Activated T-cell treated with anti-CD3 and anti-CD28 coated beads, Interleukin-2, amount 50 U/mL, for 72 hours (primary cell): Measurements from ENCODE around the gene TMEM131. TPM values are rescaled to one million over a fixed set of nuclear protein-coding genes. Genes with fewer than 3 reads are reported as not detected.

Source experiments
- ATAC-seq, 2 donors: fragments of 150-1000 bp; cut with Tn5 transposase; replicated peaks in 1 of 2; 2 replicates each; pipeline ENCODE4 v1.10.0; 2021; ENCODE audit warnings: moderate library complexity in 2 of 2, mild to moderate bottlenecking in 1 of 2
- DNase-seq, 2 donors: peaks; one replicate each; pipeline ENCODE4 v3.0.0; 2021 to 2022; ENCODE audit warnings: mixed read lengths in 1 of 2
- H3K27ac Mint-ChIP-seq: one replicate; pipeline ENCODE4 v1.8.0; 2022; ENCODE audit warnings: mild to moderate bottlenecking, moderate library complexity, mixed read lengths
- H3K27me3 Mint-ChIP-seq: one replicate; pipeline ENCODE4 v1.8.0; 2022; ENCODE audit warnings: low read depth, mixed read lengths
- H3K36me3 Mint-ChIP-seq, 2 donors: one replicate each; pipeline ENCODE4 v1.8.0; 2022; ENCODE audit warnings: mixed read lengths in 2 of 2, mild to moderate bottlenecking in 1 of 2; ENCODE audit not compliant: insufficient read depth in 2 of 2
- H3K4me1 Mint-ChIP-seq: one replicate; pipeline ENCODE4 v1.8.0; 2022; ENCODE audit warnings: low read depth, mixed read lengths
- H3K4me3 Mint-ChIP-seq, 2 donors: one replicate each; pipeline ENCODE4 v1.8.0; 2022; ENCODE audit warnings: mild to moderate bottlenecking in 2 of 2, mixed read lengths in 2 of 2, moderate library complexity in 2 of 2
- H3K9me3 Mint-ChIP-seq, 2 donors: one replicate each; pipeline ENCODE4 v1.8.0; 2022; ENCODE audit warnings: mixed read lengths in 2 of 2
- total RNA-seq, 2 donors: library from RNA; stranded (reverse); gene quantifications; one replicate each; pipeline ENCODE4 v1.2.3, GENCODE V29; 2022

TMEM131 gene
- total RNA-seq, 2 donors from 2014 or later: 40.3 to 40.5 TPM

- no peaks in the 10 kb centered on the region for H3K27me3 Mint-ChIP-seq
- ATAC-seq: no peak
- DNase-seq: no peak
- H3K4me1 Mint-ChIP-seq: peaks cover 19% of the 10 kb centered on the region
- H3K36me3 Mint-ChIP-seq: peaks cover 25 to 48% of the 10 kb centered on the region in 2 donors
- no peaks in the 10 kb centered on the region for H3K9me3 Mint-ChIP-seq
- H3K27ac Mint-ChIP-seq: no peak overlapping the region
- H3K4me3 Mint-ChIP-seq: no peak overlapping the region
Observed at GRCh38 chr2:97732436-97733340, 263.1 kb downstream of the TMEM131 start.

DNA sequence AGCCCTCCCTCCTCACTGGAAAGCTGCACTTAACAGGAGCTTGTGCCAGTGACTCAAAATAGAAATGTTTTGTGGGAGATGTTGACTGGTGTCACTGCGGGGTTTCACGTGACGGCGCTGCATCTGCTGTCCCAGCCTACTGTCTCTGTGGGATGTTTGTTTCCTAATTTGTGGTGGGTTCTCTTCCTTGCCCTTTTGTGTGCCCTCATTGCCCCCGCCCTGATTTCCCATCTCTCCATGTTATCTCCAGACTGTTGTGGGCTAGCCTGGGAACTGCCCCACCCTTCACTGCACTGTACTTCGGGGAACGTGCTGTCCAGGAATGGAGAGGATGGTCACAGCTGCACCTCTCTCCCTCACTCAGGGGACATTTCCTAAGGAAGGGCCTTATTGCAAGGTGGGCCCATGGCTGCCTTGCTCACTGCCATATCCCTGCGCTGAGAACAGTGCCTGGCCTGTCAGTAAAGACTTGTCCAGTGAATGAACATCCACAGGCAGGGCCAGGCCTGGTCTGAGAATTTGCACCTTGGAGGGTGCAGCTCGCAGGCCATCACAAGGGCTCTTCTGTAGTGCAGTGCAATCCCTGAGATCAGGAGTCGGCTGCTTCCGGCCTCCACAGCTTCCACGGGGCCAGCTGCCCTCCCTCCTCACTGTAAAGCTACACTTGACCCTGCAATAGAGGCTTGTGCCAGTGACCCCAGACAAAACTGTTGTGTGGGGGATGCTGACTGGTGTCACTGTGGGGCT is 264.3 kb downstream of the TMEM131 start:
- ATAC-seq (no peak), DNase-seq (no peak)
- H3K4me1 Mint-ChIP-seq: peaks cover 30% of the 10 kb centered on the region
- peak overlapping the region; percentile 22 for H3K27ac Mint-ChIP-seq
- H3K9me3 Mint-ChIP-seq: peaks cover 0 to 1% of the 10 kb centered on the region in 2 donors
- no peak overlapping the region for H3K4me3 Mint-ChIP-seq
- no peaks in the 10 kb centered on the region for H3K27me3 Mint-ChIP-seq
- peaks cover 32 to 56% of the 10 kb centered on the region in 2 donors for H3K36me3 Mint-ChIP-seq

GRCh38 chr2:97730245-97730644 is 265.5 kb downstream of the TMEM131 start:
- peaks cover 41% of the 10 kb centered on the region for H3K4me1 Mint-ChIP-seq
- no peak overlapping the region for H3K4me3 Mint-ChIP-seq
- no peak for DNase-seq
- no peaks in the 10 kb centered on the region for H3K27me3 Mint-ChIP-seq
- H3K27ac Mint-ChIP-seq: no peak overlapping the region
- ATAC-seq: no peak
- peaks cover 36 to 65% of the 10 kb centered on the region in 2 donors for H3K36me3 Mint-ChIP-seq
- peaks cover 0 to 1% of the 10 kb centered on the region in 2 donors for H3K9me3 Mint-ChIP-seq

DNA sequence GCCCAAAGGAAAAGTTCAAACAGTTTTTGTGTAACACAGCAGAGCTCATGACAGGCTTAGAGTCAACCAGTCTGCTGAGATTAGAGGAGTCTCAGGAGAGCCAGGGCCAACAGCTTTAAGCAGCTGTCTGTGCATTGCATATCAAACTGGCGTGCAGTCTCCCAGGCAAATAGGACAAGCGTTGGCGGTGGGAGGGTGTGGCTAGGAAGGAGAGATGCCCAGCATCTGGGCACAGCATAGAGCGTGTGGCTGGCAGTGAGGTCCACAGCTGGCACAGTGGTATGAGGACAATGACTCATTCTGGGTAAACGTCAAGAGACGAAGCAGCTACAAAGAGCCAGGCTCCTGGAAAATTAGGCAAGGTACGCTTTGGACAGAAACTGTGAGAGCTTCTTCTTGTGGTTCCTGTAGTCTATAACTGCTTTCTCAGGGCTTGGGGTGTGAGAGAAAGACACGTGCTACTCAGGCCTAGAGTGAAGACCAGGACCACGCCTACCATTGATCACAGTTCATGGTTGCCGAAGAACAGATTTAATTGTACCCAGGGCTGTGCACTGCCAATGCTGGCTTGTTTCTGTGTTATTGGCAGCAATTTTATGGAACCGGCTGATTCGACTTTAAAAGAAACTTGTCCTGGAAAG is 267.5 kb downstream of the TMEM131 start:
- DNase-seq: no peak
- H3K4me1 Mint-ChIP-seq: peaks cover 51% of the 10 kb centered on the region

GRCh38 chr2:97727296-97727695 is 268.5 kb downstream of the TMEM131 start:
- DNase-seq: no peak
- H3K4me3 Mint-ChIP-seq: peak overlapping the region in 1 of 2 donors; percentile 4
- H3K27me3 Mint-ChIP-seq: no peaks in the 10 kb centered on the region
- H3K9me3 Mint-ChIP-seq: peaks cover 0 to 1% of the 10 kb centered on the region in 2 donors
- H3K36me3 Mint-ChIP-seq: peaks cover 36 to 78% of the 10 kb centered on the region in 2 donors
- peak overlapping the region; percentile 84 for H3K27ac Mint-ChIP-seq
- peak in 1 of 2 donors; percentile 16 for ATAC-seq
- H3K4me1 Mint-ChIP-seq: peaks cover 57% of the 10 kb centered on the region

More for the DNA sequence above, 267.5 kb downstream of the TMEM131 start:
- H3K9me3 Mint-ChIP-seq: peaks cover 0 to 1% of the 10 kb centered on the region in 2 donors
- peak overlapping the region; percentile 4 to 11 for H3K4me3 Mint-ChIP-seq
- peak; percentile 71 to 82 for ATAC-seq
- peak overlapping the region; percentile 84 for H3K27ac Mint-ChIP-seq
- H3K36me3 Mint-ChIP-seq: peaks cover 36 to 71% of the 10 kb centered on the region in 2 donors
- no peaks in the 10 kb centered on the region for H3K27me3 Mint-ChIP-seq

- DNase-seq (no peak), ATAC-seq (no peak)
- Mint-ChIP-seq H3K4me3 (no peak overlapping the region), H3K27ac (no peak overlapping the region), H3K9me3 (peaks cover 0 to 1% of the 10 kb centered on the region in 2 donors), H3K36me3 (peaks cover 35 to 74% of the 10 kb centered on the region in 2 donors), H3K27me3 (no peaks in the 10 kb centered on the region), H3K4me1 (peaks cover 58% of the 10 kb centered on the region)
Observed at GRCh38 chr2:97726261-97727064, 269.3 kb downstream of the TMEM131 start.

- no peak for ATAC-seq
- H3K27ac Mint-ChIP-seq: peak overlapping the region; percentile 23
Observed at GRCh38 chr2:97724946-97725688, 270.6 kb downstream of the TMEM131 start.

DNA sequence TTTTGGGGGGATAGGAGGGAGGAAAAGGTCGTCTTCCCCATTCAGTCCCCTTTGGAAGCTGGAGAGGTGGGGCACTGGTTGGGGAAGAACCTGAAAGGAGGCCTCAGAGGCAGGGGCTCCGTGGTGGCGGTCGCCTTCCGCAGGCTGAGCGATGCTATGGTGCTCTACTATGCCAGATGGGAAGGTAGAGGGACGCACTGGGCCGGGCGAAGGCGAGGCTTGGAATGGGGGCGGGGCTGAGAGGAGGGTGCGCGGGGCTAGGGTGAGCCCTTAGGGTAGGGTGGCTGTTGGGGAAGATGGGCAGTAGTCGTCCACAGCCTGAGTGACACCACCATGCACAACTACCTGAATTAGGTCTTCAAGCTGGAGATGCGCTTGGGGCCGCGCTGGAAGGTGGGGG is 271.2 kb downstream of the TMEM131 start:
- Mint-ChIP-seq H3K27me3 (no peaks in the 10 kb centered on the region), H3K4me1 (peaks cover 74% of the 10 kb centered on the region), H3K4me3 (no peak overlapping the region), H3K27ac (no peak overlapping the region), H3K36me3 (peaks cover 27 to 72% of the 10 kb centered on the region in 2 donors), H3K9me3 (peaks cover 0 to 1% of the 10 kb centered on the region in 2 donors)
- ATAC-seq: no peak
- DNase-seq: no peak

More at GRCh38 chr2:97724946-97725688, 270.6 kb downstream of the TMEM131 start:
- Mint-ChIP-seq H3K4me1 (peaks cover 68% of the 10 kb centered on the region), H3K36me3 (peaks cover 29 to 73% of the 10 kb centered on the region in 2 donors), H3K27me3 (no peaks in the 10 kb centered on the region), H3K4me3 (no peak overlapping the region), H3K9me3 (peaks cover 0 to 1% of the 10 kb centered on the region in 2 donors)
- no peak for DNase-seq

- no peak for ATAC-seq
- no peak overlapping the region for H3K4me3 Mint-ChIP-seq
- H3K27me3 Mint-ChIP-seq: no peaks in the 10 kb centered on the region
Observed at GRCh38 chr2:97724073-97724410, 271.7 kb downstream of the TMEM131 start.

DNA sequence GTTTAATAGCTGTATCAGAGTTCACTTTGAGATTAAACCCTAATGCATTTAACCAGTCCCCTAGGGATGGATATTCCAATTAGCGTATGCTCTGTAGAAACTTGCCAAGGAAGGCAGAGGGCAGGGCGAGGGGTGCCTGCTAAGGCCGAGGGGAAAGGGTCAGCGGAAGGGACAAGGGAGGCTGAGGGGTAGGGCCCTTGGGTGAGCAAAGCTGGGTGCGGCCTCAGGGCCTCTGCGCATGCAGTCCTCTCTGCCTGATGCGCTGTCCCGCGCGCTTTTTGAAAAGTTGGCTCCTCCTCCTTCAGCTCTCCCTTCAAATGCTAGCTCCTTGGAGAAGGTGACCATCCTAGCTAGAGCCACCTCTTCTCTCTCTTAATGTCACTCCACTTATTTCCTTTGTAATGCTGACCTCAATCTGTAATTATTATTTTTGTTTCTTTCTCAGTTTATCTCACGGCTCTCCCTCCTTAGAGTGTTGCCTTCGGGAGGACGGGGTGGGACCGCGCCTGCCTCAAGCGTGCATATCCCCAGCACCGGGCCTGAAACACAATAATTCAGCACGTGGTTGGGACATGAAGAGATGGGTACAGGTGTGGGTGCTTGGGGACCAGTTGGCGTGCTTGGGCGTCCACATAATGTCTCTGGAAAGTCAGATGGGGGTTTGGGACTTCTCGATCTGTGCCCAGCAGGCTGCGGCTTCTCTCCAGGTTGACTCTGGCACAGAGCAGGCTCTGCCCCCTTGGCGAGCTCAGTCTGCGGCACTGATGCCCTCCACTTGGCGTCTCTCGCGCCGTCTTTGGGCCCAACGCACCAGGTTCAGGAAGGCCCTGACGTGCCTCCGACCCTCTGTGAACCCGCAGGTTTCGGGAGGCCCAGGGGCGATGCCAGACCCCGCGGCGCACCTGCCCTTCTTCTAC is 272.3 kb downstream of the TMEM131 start:
- Mint-ChIP-seq H3K4me1 (peaks cover 81% of the 10 kb centered on the region), H3K9me3 (peaks cover 0 to 1% of the 10 kb centered on the region in 2 donors), H3K4me3 (no peak overlapping the region), H3K36me3 (peaks cover 24 to 66% of the 10 kb centered on the region in 2 donors), H3K27ac (peak overlapping the region; percentile 85), H3K27me3 (no peaks in the 10 kb centered on the region)
- ATAC-seq (no peak), DNase-seq (no peak)

More at GRCh38 chr2:97724073-97724410, 271.7 kb downstream of the TMEM131 start:
- DNase-seq: no peak
- H3K27ac Mint-ChIP-seq: no peak overlapping the region
- H3K36me3 Mint-ChIP-seq: peaks cover 27 to 67% of the 10 kb centered on the region in 2 donors
- H3K4me1 Mint-ChIP-seq: peaks cover 78% of the 10 kb centered on the region
- H3K9me3 Mint-ChIP-seq: peaks cover 0 to 1% of the 10 kb centered on the region in 2 donors

GRCh38 chr2:97722227-97722626 is 273.5 kb downstream of the TMEM131 start:
- peak overlapping the region; percentile 85 for H3K27ac Mint-ChIP-seq
- H3K4me1 Mint-ChIP-seq: peaks cover 81% of the 10 kb centered on the region
- DNase-seq (no peak), ATAC-seq (no peak)
- H3K9me3 Mint-ChIP-seq: peaks cover 0 to 1% of the 10 kb centered on the region in 2 donors
- peaks cover 12 to 54% of the 10 kb centered on the region in 2 donors for H3K36me3 Mint-ChIP-seq
- H3K27me3 Mint-ChIP-seq: no peaks in the 10 kb centered on the region
- no peak overlapping the region for H3K4me3 Mint-ChIP-seq
